CD8-positive, alpha-beta memory T cell (primary cell): ENCODE measurements around the gene CTIF. TPM values are rescaled to one million over a fixed set of nuclear protein-coding genes. Genes with fewer than 3 reads are reported as not detected.

ENCODE experiments used
- CTCF ChIA-PET: fragments of 350-600 bp; sonication (Branson Sonifier 250); formaldehyde crosslinking; loops from one replicate; lab custom pipeline; 2021; ENCODE audit warnings: antibody characterized with exemption; lab: Charles Lee
- POLR2A ChIA-PET: fragments of 350-600 bp; sonication (Branson Sonifier 250); formaldehyde crosslinking; loops from one replicate; lab custom pipeline; 2021; ENCODE audit warnings: antibody characterized with exemption; lab: Charles Lee
- DNase-seq, 5 donors: peaks; one replicate each; pipeline versions ENCODE4 v3.0.0 to v3.0.0-alpha.2; 2020 to 2022; ENCODE audit warnings: mixed read lengths in 1 of 5
- H3K27ac ChIP-seq: one replicate; pipeline ENCODE4 v1.7.0; 2013; ENCODE audit warnings: low read depth, mild to moderate bottlenecking, low read length, moderate library complexity
- H3K27me3 ChIP-seq: 2 replicates; pipeline ENCODE4 v1.7.0; 2013; ENCODE audit warnings: low read length, mild to moderate bottlenecking; ENCODE audit not compliant: insufficient read depth, poor library complexity, severe bottlenecking
- H3K36me3 ChIP-seq: 2 replicates; pipeline ENCODE4 v1.7.0; 2013; ENCODE audit warnings: mild to moderate bottlenecking, low read length, moderate library complexity; ENCODE audit not compliant: insufficient read depth
- H3K4me1 ChIP-seq: 2 replicates; pipeline ENCODE4 v1.7.0; 2013; ENCODE audit warnings: mild to moderate bottlenecking, low read length, moderate library complexity; ENCODE audit not compliant: insufficient read depth
- H3K4me3 ChIP-seq: 2 replicates; pipeline ENCODE4 v1.7.0; 2013; ENCODE audit warnings: mild to moderate bottlenecking, low read length
- H3K9me3 ChIP-seq: 2 replicates; pipeline ENCODE4 v1.7.0; 2013; ENCODE audit warnings: mild to moderate bottlenecking, low read length
- H3K27ac Mint-ChIP-seq, 8 donors: one replicate each; pipeline ENCODE4 v1.8.0; 2020 to 2021; ENCODE audit warnings: mixed read lengths in 8 of 8, mild to moderate bottlenecking in 6 of 8, inconsistent platforms in 3 of 8, moderate library complexity in 3 of 8
- H3K27me3 Mint-ChIP-seq, 2 donors: one replicate each; pipeline ENCODE4 v1.8.0; 2020 to 2021; ENCODE audit warnings: mixed read lengths in 2 of 2, mild to moderate bottlenecking in 1 of 2, moderate library complexity in 1 of 2
- H3K36me3 Mint-ChIP-seq, 3 donors: one replicate each; pipeline ENCODE4 v1.8.0; 2020 to 2021; ENCODE audit warnings: mixed read lengths in 3 of 3, inconsistent platforms in 1 of 3, mild to moderate bottlenecking in 1 of 3
- H3K4me1 Mint-ChIP-seq, 3 donors: one replicate each; pipeline ENCODE4 v1.8.0; 2020 to 2021; ENCODE audit warnings: mixed read lengths in 3 of 3, inconsistent platforms in 1 of 3, mild to moderate bottlenecking in 1 of 3
- H3K4me3 Mint-ChIP-seq, 7 donors: one replicate each; pipeline ENCODE4 v1.8.0; 2020 to 2021; ENCODE audit warnings: mixed read lengths in 7 of 7, mild to moderate bottlenecking in 6 of 7, moderate library complexity in 4 of 7, inconsistent platforms in 2 of 7
- H3K9me3 Mint-ChIP-seq, 5 donors: one replicate each; pipeline ENCODE4 v1.8.0; 2020 to 2022; ENCODE audit warnings: mixed read lengths in 5 of 5, mild to moderate bottlenecking in 3 of 5, moderate library complexity in 2 of 5, inconsistent platforms in 1 of 5
- polyA plus RNA-seq: library from polyadenylated mRNA; unstranded; fragments of 300-500 nt; fragmentation: Illumina TruSeq; gene quantifications from one replicate; pipeline ENCODE4 v1.2.3, GENCODE V29; 2021
- total RNA-seq, 2 experiments: library from RNA; stranded (reverse); gene quantifications; one replicate each; pipeline ENCODE4 v1.2.3, GENCODE V29; 2021

CTIF gene
- total and polyA plus RNA-seq, 3 experiments from 2014 or later: 0.89 to 4.8 (median 4.2) TPM

GRCh38 chr18:48852292-48852691 lies 313.5 kb downstream of the CTIF start:
- ChIA-PET POLR2A (no interaction called here), CTCF (no interaction called here)
- Mint-ChIP-seq H3K27ac (peak overlapping the region in 1 of 8 donors; percentile 39), H3K27me3 (no peaks in the 10 kb centered on the region), H3K9me3 (no peaks in the 10 kb centered on the region), H3K4me3 (no peak overlapping the region), H3K4me1 (peaks cover 44 to 63% (median 45%) of the 10 kb centered on the region in 3 donors), H3K36me3 (no peaks in the 10 kb centered on the region)
- H3K27me3 ChIP-seq: no peaks in the 10 kb centered on the region
- H3K4me1 ChIP-seq: peaks cover 39% of the 10 kb centered on the region
- no peak overlapping the region for H3K4me3 ChIP-seq
- no peaks in the 10 kb centered on the region for H3K36me3 ChIP-seq
- DNase-seq: no peak
- no peaks in the 10 kb centered on the region for H3K9me3 ChIP-seq
- no peak overlapping the region for H3K27ac ChIP-seq

- H3K4me1 Mint-ChIP-seq: peaks cover 41 to 60% (median 42%) of the 10 kb centered on the region in 3 donors
- H3K4me3 Mint-ChIP-seq: no peak overlapping the region
- DNase-seq: peak in 1 of 5 donors; percentile 26
- CTCF ChIA-PET: no interaction called here
- no peak overlapping the region for H3K27ac ChIP-seq
- H3K27me3 Mint-ChIP-seq: no peaks in the 10 kb centered on the region
- H3K36me3 Mint-ChIP-seq: no peaks in the 10 kb centered on the region
- no peak overlapping the region for H3K4me3 ChIP-seq
- H3K4me1 ChIP-seq: peaks cover 39% of the 10 kb centered on the region
- H3K9me3 Mint-ChIP-seq: no peaks in the 10 kb centered on the region
- H3K27ac Mint-ChIP-seq: no peak overlapping the region
- H3K9me3 ChIP-seq: no peaks in the 10 kb centered on the region
- H3K36me3 ChIP-seq: no peaks in the 10 kb centered on the region
- POLR2A ChIA-PET: no interaction called here
- H3K27me3 ChIP-seq: no peaks in the 10 kb centered on the region
Observed at GRCh38 chr18:48852794-48853193, 314.0 kb downstream of the CTIF start.

- no peaks in the 10 kb centered on the region for H3K9me3 ChIP-seq
- H3K4me3 ChIP-seq: no peak overlapping the region
- peaks cover 39% of the 10 kb centered on the region for H3K4me1 ChIP-seq
- CTCF ChIA-PET: no interaction called here
- no peak overlapping the region for H3K4me3 Mint-ChIP-seq
- H3K9me3 Mint-ChIP-seq: no peaks in the 10 kb centered on the region
- H3K27ac Mint-ChIP-seq: peak overlapping the region in 1 of 8 donors; percentile 5
- no peak overlapping the region for H3K27ac ChIP-seq
- H3K36me3 Mint-ChIP-seq: no peaks in the 10 kb centered on the region
- no peaks in the 10 kb centered on the region for H3K36me3 ChIP-seq
- H3K4me1 Mint-ChIP-seq: peaks cover 36 to 59% (median 41%) of the 10 kb centered on the region in 3 donors
- no peaks in the 10 kb centered on the region for H3K27me3 ChIP-seq
- DNase-seq: no peak
- H3K27me3 Mint-ChIP-seq: no peaks in the 10 kb centered on the region
- POLR2A ChIA-PET: interaction anchor here (0.5 kb wide), 1 partner anchor 20 kb away, joined by 3 read pairs; no protein-coding TSS in a partner anchor
Observed at GRCh38 chr18:48853588-48853987, 314.8 kb downstream of the CTIF start.

GRCh38 chr18:48854780-48855179 lies 315.9 kb downstream of the CTIF start:
- H3K9me3 Mint-ChIP-seq: no peaks in the 10 kb centered on the region
- peak overlapping the region in 1 of 7 donors; percentile 6 for H3K4me3 Mint-ChIP-seq
- Histone ChIP-seq H3K4me1 (peaks cover 39% of the 10 kb centered on the region), H3K36me3 (no peaks in the 10 kb centered on the region), H3K27ac (no peak overlapping the region), H3K4me3 (no peak overlapping the region), H3K9me3 (no peaks in the 10 kb centered on the region), H3K27me3 (no peaks in the 10 kb centered on the region)
- no peaks in the 10 kb centered on the region for H3K27me3 Mint-ChIP-seq
- ChIA-PET POLR2A (no interaction called here), CTCF (no interaction called here)
- H3K36me3 Mint-ChIP-seq: no peaks in the 10 kb centered on the region
- H3K27ac Mint-ChIP-seq: peak overlapping the region in 3 of 8 donors; percentile 28 to 56 (median 50)
- no peak for DNase-seq
- H3K4me1 Mint-ChIP-seq: peaks cover 35 to 56% (median 41%) of the 10 kb centered on the region in 3 donors

- POLR2A ChIA-PET: interaction anchor here (0.5 to 0.7 kb wide), 2 partner anchors 13 to 121 kb away, joined by 3 to 5 read pairs; no protein-coding TSS in a partner anchor
- H3K4me3 Mint-ChIP-seq: peak overlapping the region in 3 of 7 donors; percentile 14 to 64 (median 26)
- Histone ChIP-seq H3K36me3 (no peaks in the 10 kb centered on the region), H3K4me3 (no peak overlapping the region), H3K27ac (no peak overlapping the region), H3K4me1 (peaks cover 38% of the 10 kb centered on the region), H3K9me3 (no peaks in the 10 kb centered on the region), H3K27me3 (no peaks in the 10 kb centered on the region)
- H3K27ac Mint-ChIP-seq: peak overlapping the region in 6 of 8 donors; percentile 30 to 87 (median 54)
- no peaks in the 10 kb centered on the region for H3K36me3 Mint-ChIP-seq
- no peaks in the 10 kb centered on the region for H3K9me3 Mint-ChIP-seq
- CTCF ChIA-PET: no interaction called here
- peak in 1 of 5 donors; percentile 43 for DNase-seq
- H3K27me3 Mint-ChIP-seq: no peaks in the 10 kb centered on the region
- H3K4me1 Mint-ChIP-seq: peaks cover 31 to 53% (median 38%) of the 10 kb centered on the region in 3 donors
Observed at GRCh38 chr18:48855422-48856377, 316.9 kb downstream of the CTIF start.

- Mint-ChIP-seq H3K4me1 (peaks cover 30 to 49% (median 35%) of the 10 kb centered on the region in 3 donors), H3K27ac (peak overlapping the region in 2 of 8 donors; percentile 63 to 81), H3K27me3 (no peaks in the 10 kb centered on the region), H3K4me3 (no peak overlapping the region), H3K9me3 (no peaks in the 10 kb centered on the region), H3K36me3 (no peaks in the 10 kb centered on the region)
- H3K27ac ChIP-seq: no peak overlapping the region
- peaks cover 25% of the 10 kb centered on the region for H3K4me1 ChIP-seq
- no peaks in the 10 kb centered on the region for H3K36me3 ChIP-seq
- no peaks in the 10 kb centered on the region for H3K27me3 ChIP-seq
- H3K4me3 ChIP-seq: no peak overlapping the region
- DNase-seq: peak in 1 of 5 donors; percentile 41
- no peaks in the 10 kb centered on the region for H3K9me3 ChIP-seq
- POLR2A ChIA-PET: no interaction called here
- CTCF ChIA-PET: interaction anchor here (1.1 kb wide), 1 partner anchor 80 kb away, joined by 3 read pairs; no protein-coding TSS in a partner anchor
Observed at GRCh38 chr18:48857023-48857694, 318.3 kb downstream of the CTIF start.

GRCh38 chr18:48858676-48859075 lies 319.8 kb downstream of the CTIF start:
- H3K4me3 Mint-ChIP-seq: no peak overlapping the region
- no peaks in the 10 kb centered on the region for H3K36me3 Mint-ChIP-seq
- H3K9me3 Mint-ChIP-seq: no peaks in the 10 kb centered on the region
- POLR2A ChIA-PET: no interaction called here
- H3K4me1 Mint-ChIP-seq: peaks cover 22 to 34% (median 26%) of the 10 kb centered on the region in 3 donors
- H3K27me3 Mint-ChIP-seq: no peaks in the 10 kb centered on the region
- Histone ChIP-seq H3K36me3 (no peaks in the 10 kb centered on the region), H3K4me1 (peaks cover 11% of the 10 kb centered on the region), H3K4me3 (no peak overlapping the region), H3K27me3 (no peaks in the 10 kb centered on the region), H3K9me3 (no peaks in the 10 kb centered on the region), H3K27ac (no peak overlapping the region)
- DNase-seq: no peak
- H3K27ac Mint-ChIP-seq: peak overlapping the region in 2 of 8 donors; percentile 43 to 78
- CTCF ChIA-PET: no interaction called here
